Measurements from ENCODE around the gene SCLY.
"Not testable (repeated sequence)": the region's sequence is repeated elsewhere in the genome, so short reads cannot be mapped to it uniquely, and the experiment has no call there.

The SCLY gene

DNA sequence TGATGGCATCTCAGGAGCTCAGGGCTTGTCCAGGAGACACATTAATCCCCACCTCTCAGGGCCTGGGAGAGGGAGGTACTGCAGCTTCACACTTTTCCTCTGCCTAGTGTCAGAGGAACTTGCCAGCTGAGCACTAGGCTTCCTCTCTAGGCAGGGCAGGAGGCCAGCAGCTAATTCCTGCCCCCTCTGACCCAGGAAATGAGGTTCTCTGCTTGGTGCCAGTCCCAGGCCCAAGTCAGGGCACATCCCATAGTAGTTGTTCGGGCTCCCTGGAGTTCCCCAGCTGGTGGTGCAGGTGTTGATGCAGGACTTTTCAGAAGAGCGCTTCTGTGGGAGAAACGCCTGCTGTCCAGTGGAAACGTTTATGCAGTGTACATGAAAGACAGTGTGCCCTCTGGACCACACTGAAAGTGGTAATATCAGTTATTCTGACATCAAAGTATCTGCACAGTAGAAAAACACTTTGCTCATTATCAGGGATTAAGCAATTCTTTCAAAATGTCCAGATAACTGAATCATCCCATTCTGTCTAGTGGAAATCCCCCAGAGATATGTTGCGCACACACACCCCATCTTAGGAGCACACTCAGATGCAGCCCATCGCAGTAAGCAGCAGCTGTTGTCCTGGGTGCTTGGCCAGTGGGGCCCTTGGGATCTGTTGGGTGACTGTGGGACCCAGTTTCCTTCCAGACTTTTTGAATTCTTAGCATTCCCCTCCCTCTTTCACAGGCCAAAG is 17.8 kb upstream of the SCLY start:
- no peak for DNase-seq

DNA sequence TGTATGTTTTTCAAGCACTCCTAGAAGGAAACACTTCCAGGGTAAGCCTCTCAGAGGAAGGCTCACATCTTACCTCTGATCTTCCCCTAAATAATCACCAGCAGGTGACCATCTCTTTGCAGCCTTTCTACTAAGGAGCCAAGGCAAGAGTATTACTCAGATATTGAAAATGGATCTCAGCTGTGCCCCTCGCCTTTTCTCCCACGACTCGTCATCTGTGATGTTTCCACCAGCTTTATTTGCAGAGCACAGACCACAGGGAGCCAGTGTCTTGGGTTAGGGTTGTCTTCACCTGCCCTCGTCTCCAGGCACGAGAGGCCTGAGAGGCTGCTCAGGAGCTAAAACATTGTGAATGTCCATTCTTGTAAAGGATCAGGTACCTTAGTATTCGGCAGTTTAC is 16.9 kb upstream of the SCLY start:
- no peak for DNase-seq

DNA sequence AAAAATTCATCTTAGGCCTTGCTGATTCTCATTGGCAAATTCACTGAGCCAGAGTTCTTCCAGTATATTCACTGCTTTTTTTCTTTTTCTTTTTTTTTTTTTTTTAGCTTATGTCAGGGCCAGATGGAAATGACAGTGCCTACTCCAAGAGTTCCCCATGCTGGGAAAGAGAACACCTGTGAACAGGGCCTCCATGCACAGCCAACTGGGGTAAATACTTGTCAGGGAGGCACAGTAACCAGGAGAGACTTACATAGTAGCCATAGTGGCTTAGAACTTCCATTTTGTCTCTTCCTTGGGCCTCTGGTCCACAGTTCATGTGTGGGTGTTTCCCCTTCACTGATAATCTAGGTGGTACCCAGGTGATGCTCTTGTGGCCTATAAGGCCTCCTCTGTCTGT is 15.2 kb upstream of the SCLY start:
- DNase-seq, result no peak

DNA sequence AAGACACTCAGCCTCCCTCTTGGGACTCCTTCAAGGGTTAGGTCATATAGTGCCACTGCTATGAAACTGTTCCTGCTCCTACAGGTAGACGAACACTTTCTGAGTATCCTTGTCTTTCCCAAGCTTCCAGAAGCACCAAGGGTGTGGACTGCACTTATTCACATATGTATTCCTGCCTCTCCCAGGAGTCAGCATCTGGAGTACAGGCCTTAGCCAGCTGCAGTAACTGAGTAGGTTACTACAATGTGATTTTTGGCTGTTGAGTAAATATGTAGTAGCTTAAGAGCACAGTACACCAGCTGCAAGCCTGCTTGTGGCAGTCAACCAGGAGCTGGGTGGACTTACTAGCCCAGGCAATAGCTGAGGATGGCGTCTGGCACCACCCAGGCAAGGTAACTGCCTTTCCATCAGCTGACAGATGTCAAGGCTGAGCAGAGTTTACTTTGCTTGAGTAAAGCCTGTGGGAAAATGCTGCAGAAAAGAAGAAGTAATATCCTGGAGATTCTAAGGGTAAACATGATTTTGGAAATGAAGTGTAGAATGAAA is 14.0 kb upstream of the SCLY start:
- no peak for DNase-seq

DNA sequence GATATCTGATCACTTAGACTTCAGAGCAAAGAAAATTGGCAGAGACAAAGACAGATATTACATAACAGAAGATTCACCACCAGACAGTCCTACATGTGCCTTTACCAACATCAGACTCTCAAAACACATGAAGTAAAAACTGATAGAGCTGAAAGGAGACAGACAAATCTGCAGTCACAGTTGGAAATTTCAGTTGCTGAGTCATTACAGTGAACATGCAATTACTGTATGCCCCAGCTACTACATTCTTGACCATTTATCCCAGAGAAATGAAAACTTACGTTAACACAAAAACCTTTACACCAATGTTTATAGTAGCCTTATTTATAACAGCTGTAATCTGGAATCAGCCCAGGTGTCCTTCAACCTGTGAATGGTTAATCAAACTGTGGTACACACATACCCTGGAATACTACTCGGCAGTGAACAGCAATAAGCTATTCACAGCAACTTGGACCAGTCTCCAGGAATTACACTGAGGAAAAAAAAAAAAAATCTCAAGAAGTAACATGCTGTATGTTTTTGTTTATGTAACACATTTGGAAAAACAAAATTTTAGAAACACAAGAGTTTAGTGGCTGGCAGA is 7.5 kb upstream of the SCLY start:
- no peak for DNase-seq

DNA sequence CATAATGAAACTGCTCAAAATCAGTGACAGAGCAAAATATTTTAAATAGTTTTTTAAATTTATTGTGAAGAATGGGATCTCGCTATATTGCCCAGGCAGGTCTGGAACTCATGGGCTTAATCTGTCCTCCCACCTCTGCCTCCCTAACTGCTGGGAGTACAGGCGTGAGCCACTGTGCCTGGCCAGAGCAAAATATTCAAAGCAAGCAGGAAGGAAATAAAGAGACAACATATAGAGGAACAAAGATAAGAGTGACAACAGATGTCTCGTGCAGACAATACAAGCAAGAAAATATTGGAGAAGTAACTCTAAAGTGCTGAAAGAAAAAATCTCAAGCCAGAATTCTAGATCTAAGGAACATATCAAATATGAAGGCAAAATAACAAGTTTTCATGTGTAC is 5.0 kb upstream of the SCLY start:
- DNase-seq, result no peak

DNA sequence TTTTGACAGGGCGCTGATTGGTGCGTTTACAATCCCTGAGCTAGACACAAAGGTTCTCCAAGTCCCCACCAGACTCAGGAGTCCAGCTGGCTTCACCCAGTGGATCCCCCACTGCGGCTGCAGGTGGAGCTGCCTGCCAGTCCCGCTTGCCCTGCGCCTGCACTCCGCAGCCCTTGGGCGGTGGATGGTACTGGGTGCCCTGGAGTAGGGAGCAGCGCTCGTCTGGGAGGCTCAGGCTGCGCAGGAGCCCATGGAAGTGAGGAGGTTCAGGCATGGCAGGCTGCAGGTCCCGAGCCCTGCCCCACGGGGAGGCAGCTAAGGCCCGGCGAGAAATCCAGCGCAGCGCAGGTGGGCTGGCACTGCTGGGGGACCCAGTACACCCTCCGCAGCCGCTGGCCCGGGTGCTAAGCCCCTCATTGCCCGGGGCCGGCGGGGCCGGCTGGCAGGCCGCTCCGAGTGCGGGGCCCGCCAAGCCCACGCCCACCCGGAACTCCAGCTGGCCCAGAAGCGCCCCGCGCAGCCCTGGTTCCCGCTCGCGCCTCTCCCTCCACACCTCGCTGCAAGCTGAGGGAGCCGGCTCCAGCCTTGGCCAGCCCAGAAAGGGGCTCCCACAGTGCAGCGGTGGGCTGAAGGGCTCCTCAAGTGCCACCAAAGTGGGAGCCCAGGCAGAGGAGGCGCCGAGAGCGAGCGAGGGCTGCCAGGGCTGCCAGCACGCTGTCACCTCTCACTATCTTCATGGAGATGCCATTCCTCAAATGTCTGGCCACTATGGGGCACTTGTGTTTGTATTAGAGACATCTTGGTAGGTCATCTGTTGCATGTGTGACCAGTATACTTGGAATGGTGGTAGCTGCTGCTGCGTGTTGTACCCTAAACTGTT is 2.9 kb upstream of the SCLY start:
- DNase-seq, result not testable (repeated sequence)

DNA sequence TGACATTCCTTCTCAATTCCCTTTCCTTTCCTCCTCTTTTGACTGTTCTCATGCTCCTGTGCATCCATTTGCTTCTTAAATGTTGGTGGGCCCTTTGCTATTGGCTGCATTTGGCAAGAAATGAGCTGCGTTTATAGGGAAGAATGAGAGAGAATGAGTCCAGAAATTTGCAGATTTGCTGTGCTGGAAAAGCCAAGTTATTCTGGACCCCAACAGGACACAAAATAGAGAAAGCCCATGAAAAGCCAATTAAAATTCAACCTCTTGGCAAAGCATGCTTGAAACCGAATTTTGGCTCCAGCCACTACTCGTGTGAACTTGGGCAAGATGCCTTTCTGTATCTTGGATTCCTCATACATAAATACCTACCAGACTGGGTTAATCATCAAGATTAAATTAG is 1.3 kb upstream of the SCLY start:
- DNase-seq, result no peak

DNA sequence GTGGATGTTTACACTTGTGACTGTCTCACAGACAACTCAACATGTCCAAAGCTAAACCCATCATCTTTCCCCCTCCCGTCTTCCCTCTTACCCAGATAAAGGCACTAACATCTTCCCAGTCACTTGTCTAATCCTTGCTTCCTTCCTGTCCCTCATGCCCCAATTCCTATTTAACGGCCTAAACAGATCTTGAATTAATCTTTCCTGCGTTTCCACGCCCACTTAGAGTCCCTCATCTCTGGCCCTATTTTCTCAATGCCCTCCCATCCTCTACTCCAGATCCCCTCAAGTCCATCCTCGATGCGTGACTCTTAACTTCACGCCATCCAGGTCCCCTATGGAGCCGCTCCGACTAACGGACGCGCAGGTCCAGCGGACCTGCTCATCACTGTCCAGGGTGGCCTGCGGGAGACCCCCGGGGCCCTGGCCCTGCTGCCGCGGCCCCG is 682 bp upstream of the SCLY start:
- DNase-seq, result no peak

DNA sequence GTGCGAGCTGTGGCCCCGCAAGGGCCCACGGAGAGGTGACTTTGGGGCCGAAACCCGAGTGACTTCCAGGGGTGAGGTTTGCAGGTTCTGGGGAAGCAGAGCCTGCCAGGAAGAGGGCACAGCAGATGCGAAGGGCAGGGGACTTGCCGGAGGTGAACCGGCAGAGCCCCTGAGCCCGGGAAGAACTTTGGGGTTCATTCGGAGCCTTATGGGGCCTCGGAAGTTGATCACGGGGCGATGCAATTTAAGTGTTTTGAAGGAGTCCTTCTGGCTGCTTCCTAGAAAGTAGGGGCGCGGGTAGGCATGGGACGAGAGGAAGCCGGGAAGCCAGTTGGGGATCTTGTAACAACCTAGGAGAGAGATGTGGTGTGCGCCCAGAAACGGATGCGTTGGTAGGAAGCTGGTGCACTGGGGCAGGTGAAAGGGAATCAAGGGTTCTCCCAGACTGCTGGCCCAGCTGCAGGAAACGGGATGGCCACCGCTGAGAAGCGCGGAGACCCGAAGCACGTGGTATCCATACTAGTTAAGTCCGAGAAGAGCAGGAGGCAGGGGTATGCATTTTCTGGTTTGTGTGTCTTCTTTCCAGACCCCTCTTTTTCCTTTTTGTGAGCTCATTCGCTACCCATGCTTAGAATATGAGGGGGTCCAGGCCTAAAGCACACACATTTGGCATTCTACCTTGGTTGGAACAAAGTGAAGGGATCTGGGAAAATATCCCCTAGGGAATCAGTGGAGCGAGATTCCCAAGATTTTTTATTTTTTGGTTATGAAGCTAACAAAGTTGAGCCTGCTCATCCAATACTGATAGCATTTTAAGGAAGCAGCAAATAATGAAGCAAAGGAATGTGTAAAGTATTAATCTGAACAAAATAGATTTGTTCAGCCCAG is 758 bp downstream of the SCLY start:
- DNase-seq, result no peak

DNA sequence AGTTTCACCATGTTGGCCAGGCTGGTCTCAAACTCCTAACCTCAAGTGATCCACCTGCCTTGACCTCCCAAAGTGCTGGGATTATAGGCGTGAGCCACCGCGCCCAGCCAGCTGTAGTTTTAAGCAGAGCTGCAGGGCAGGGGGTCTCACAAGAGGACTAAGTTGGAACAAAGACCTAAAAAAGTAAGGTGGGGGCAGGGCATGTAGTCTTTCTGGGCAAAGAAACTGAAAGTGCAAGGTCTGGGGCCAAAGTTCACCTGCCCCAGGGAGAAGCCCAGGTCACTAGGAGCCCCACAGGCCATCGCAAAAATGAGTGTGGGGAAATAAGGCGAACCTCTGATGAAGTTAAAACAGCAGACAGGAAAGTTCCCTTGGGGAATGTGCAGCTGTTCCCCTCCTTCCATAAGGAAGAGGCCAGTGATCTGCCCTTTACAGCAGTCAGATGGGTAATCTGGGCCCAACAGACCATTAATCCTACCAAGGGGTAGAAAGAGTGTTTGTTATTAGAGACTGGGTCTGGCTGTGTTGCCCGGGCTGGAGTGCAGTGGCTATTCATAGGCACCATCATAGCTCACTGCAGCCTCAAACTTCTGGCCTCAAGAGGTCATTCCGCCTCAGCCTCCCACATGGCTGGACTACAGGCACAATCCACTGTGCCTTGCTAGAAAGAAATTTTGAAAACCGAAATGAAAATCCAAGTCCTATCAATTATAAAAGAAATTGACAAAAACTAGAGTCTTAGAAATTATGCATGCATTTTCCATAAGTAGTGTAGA is 2.8 kb downstream of the SCLY start:
- DNase-seq, result no peak

DNA sequence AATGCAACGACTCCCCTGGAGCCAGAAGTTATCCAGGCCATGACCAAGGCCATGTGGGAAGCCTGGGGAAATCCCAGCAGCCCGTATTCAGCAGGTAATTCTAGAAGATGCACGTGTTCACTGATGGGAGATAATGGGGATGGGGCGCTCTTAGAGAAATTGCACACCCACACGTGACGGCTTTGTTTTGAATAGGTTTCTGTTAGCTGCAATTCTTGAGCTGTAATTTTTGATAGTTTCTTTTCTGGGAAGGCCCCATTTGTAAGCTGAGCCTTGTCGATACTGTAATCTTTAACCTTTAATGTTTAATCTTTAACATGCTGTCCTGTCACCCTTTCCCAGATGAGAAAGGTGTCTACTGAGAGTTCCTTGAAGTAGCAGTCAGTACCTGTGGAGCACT is 3.6 kb downstream of the SCLY start:
- no peak for DNase-seq

DNA sequence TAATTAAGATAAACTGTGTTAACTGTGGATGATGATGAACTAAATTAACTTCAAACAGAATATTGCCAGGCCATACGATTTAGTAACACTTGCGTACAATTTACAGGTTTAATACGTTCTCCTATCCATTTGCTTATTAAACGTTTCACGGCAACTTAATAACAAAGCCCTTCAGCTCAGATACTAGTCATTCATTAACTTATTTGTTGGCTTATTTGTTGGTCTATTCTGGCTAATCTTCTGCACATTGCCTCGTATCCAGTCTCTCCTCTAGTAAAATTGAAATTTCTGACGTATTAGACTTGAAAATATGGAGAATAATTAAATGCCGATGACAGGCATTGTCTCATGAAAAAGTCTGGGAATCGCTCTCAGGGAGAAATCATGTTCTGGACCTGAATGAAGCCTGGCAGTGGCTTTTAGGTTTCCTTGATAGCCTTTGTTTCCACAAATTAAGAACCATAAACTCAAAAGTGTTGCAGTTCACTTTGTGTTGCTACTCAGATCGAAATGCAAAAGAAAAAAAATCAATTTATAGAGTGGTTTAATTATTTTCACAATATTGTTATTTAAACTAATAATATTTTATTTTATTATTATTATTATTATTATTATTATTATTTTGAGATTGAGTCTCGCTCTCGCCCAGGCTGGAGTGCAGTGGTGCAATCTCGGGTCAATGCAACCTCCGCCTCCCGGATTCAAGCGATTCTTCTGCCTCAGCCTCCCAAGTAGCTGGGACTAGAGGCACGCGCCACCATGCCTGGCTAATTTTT is 4.5 kb downstream of the SCLY start:
- DNase-seq, result no peak

DNA sequence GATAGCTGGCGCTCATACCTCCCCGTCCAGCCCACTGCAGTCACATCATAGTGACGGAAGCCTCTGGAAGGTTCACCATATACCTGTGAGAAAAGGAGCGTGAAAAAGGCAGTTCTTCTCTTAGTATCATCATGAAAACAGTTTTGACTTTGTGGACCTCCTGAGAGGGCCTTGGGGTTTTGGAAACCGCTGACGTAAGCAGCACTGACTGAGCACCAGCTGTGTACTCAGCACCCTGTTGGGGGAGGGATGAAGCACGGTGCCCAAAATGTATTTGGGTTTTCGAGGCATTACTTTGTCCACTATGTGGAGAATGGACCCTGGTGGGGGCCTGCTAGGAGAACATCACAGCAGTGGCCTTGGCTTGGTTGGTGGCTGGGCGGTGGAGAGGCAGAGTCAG is 5.4 kb downstream of the SCLY start:
- no peak for DNase-seq

DNA sequence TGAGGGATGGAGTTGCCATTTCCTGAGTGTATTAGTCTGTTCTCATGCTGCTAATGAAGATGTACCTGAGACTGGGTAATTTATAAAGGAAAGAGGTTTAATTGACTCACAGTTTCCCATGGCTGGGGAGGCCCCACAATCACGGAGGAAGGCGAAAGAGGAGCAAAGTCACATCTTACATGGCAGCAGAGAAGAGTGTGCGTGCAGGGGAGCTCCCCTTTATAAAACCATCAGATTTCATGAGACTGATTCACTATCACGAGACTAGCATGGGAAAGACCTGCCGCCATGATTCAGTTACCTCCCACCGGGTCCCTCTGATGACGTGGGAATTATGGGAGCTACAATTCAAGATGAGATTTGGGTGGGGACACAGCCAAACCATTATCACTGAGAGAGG is 5.9 kb downstream of the SCLY start:
- not testable (repeated sequence) for DNase-seq

DNA sequence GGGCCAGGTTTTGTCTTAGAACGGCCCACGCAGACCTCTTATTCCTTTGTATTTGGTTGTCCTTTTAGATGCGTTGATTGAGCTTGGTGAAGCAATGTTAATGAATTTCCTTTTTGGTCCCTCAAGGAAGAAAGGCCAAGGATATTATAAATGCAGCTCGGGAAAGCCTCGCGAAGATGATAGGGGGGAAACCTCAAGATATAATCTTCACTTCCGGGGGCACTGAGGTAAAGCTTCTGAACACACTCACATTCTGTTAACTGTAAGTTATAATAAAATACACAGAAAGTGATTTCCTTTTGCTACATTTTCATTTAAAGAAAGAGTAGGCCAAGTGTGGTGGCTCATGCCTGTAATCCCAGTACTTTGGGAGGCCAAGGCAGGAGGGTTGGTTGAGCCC is 7.1 kb downstream of the SCLY start:
- no peak for DNase-seq

DNA sequence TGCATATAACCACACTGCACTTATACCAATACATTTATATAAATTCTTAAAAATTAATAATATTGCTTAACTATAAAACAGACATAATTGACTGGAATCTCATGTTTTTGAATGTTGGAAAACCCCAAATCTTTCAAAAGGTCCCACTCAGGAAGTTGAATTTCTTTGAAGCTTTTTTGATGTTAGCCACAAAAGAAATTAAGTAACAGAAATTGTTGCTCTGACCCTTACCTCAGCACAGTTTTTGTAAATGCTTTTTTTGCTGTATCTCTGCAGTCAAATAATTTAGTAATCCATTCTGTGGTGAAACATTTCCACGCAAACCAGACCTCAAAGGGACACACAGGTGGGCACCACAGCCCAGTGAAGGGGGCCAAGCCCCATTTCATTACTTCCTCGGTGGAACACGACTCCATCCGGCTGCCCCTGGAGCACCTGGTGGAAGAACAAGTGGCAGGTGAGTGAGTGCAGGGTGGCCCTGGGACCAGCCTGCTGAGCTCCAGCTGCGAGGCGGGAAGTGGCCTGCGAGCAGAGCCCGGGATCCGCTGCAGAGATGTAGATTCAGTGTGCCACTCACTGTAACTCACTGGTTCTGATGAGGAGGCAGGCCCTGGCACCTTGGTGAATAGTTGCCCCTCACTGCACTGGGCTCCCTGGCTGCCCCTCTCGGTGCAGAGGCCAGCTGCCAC is 8.4 kb downstream of the SCLY start:
- DNase-seq, result no peak

DNA sequence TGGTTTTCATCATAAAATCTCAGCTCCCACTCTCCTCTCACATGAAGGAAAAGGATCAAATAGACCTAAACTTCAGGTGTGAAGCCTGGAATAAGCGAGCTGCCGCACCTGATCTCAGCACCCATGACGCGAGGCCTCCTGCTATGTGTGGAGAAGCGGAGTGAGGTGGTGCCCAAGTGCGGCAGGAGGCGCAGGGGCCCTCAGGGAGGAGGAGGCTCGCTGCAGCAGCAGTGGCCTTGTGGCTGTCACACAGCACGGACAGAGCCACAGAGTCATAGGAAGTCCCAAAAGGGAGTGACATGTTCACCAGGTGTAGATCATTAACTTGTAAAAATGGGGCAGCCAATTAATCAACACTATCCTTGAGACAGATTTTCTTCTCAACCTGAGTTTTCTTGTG is 9.1 kb downstream of the SCLY start:
- DNase-seq, result no peak

DNA sequence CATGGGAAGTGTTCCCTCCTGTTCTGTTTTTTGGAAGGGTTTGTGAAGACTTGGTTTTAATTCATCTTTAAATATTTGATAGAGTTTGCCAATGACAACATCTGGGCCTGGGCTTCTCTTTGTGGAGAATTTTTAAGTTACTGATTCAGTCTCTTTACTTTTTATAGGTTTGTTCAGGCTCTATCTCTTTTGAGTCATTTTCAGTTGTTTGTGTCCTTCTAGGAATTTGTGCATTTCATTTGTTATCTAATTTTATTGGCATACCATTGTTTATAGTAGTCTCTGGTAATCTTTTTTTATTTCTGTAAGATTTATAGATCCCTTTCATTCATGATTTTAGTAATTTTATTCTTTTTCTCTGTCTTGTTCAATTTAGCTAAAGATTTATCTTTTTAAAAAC is 14.6 kb downstream of the SCLY start:
- no peak for DNase-seq

DNA sequence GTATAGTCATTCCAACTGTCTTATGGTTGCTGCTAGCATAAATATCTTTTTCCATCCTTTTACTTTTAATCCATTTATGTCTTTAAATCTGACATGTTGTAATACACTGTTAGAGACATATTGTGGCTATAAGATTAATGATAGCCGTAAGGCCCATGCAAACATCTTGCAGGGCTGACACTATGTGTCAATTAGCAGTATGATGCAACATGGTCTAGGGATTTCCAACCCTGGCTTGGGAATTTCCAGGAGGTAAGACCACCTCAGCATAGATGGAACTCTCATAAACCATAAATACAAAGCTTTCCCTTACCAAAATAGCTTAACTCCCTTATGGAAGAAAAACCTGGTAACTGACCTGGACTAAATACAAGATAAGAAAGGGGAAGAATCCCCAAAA is 16.5 kb downstream of the SCLY start:
- DNase-seq, result no peak
